HEK293 (cell line): ENCODE measurements around the gene LTBP1.

Source experiments
- CTCF ChIA-PET: fragments of 350-600 bp; formaldehyde crosslinking; extraction: SDS; loops from one replicate; lab custom pipeline; 2021; ENCODE audit warnings: antibody characterized with exemption; lab: Yijun Ruan, JAX
- POLR2A ChIA-PET: fragments of 300-600 bp; formaldehyde crosslinking; extraction: SDS; loops from one replicate; lab custom pipeline; 2020; ENCODE audit warnings: antibody characterized with exemption, inconsistent platforms; lab: Yijun Ruan, JAX
- H3K27ac ChIP-seq: fragments of 200-500 bp; sonication (Bioruptor generic); 2 replicates; pipeline ENCODE4 v1.5.1; 2014; ENCODE audit warnings: low read depth, low read length, control low read depth, inconsistent platforms; ENCODE audit errors: extremely low read depth
- H3K36me3 ChIP-seq, 2 experiments: fragments of 200-500 bp in 1 of 2; sonication (Bioruptor generic) in 1 of 2; 1 replicate in 1 of 2; 2 replicates in 1 of 2; pipeline ENCODE4 v1.5.1; 2014 to 2017; ENCODE audit warnings: inconsistent platforms in 2 of 2, low read length in 2 of 2; ENCODE audit not compliant: control insufficient read depth in 2 of 2, insufficient read depth in 1 of 2
- H3K4me1 ChIP-seq: fragments of 200-500 bp; sonication (Bioruptor generic); 2 replicates; pipeline ENCODE4 v1.5.1; 2014; ENCODE audit warnings: mild to moderate bottlenecking, low read length, inconsistent platforms; ENCODE audit not compliant: control insufficient read depth, insufficient read depth
- H3K4me3 ChIP-seq: 2 replicates; pipeline ENCODE4 v1.5.1; 2011; ENCODE audit warnings: low read depth, mild to moderate bottlenecking, control low read depth, low read length, moderate library complexity
- H3K9me3 ChIP-seq: fragments of 200-500 bp; sonication (Bioruptor generic); 2 replicates; pipeline ENCODE4 v1.5.1; 2014; ENCODE audit warnings: low read depth, low read length, inconsistent platforms; ENCODE audit not compliant: control insufficient read depth, insufficient read depth
- PBX3 ChIP-seq: sonication (generic); formaldehyde crosslinking; IDR thresholded peaks from 2 replicates; pipeline ENCODE4 v1.8.1; 2022; ENCODE audit warnings: mild to moderate bottlenecking, moderate library complexity, missing genetic modification reagents
- RBAK ChIP-seq: fragments of 450-650 bp; formaldehyde crosslinking; IDR thresholded peaks from 2 replicates; pipeline ENCODE4 v1.5.1; 2016; ENCODE audit warnings: missing biosample characterization, missing genetic modification characterization
- REPIN1 ChIP-seq: fragments of 450-650 bp; formaldehyde crosslinking; IDR thresholded peaks from 2 replicates; pipeline ENCODE4 v1.5.1; 2017; ENCODE audit warnings: missing biosample characterization, missing genetic modification characterization, low read depth
- SCRT1 ChIP-seq: fragments of 450-650 bp; formaldehyde crosslinking; IDR thresholded peaks from 2 replicates; pipeline ENCODE4 v1.5.1; 2016; ENCODE audit warnings: missing biosample characterization, missing genetic modification characterization, borderline replicate concordance
- TCF7L2 ChIP-seq: IDR thresholded peaks from 2 replicates; pipeline ENCODE4 v1.6.1; 2011; ENCODE audit warnings: low read depth, mild to moderate bottlenecking, inconsistent platforms, low read length, moderate library complexity, borderline replicate concordance
- ZBTB49 ChIP-seq: fragments of 450-650 bp; formaldehyde crosslinking; IDR thresholded peaks from 2 replicates; pipeline ENCODE4 v1.5.1; 2016; ENCODE audit warnings: missing biosample characterization, missing genetic modification characterization, low read depth
- ZEB2 ChIP-seq: fragments of 450-650 bp; formaldehyde crosslinking; IDR thresholded peaks from 2 replicates; pipeline ENCODE4 v1.5.1; 2016; ENCODE audit warnings: missing biosample characterization, missing genetic modification characterization
- ZNF112 ChIP-seq: fragments of 450-650 bp; formaldehyde crosslinking; IDR thresholded peaks from 2 replicates; pipeline ENCODE4 v1.5.0; 2017; ENCODE audit warnings: missing biosample characterization, missing genetic modification characterization
- ZNF138 ChIP-seq: fragments of 450-650 bp; formaldehyde crosslinking; IDR thresholded peaks from 2 replicates; pipeline ENCODE4 v1.5.1; 2016; ENCODE audit warnings: missing biosample characterization, missing genetic modification characterization, borderline replicate concordance
- ZNF174 ChIP-seq: fragments of 450-650 bp; formaldehyde crosslinking; IDR thresholded peaks from 2 replicates; pipeline ENCODE4 v1.5.0; 2017; ENCODE audit warnings: missing biosample characterization, mild to moderate bottlenecking, missing genetic modification characterization
- ZNF214 ChIP-seq: fragments of 450-650 bp; formaldehyde crosslinking; IDR thresholded peaks from 2 replicates; pipeline ENCODE4 v1.5.1; 2017; ENCODE audit warnings: missing biosample characterization, mild to moderate bottlenecking, missing genetic modification characterization, borderline replicate concordance
- ZNF266 ChIP-seq: fragments of 450-650 bp; formaldehyde crosslinking; IDR thresholded peaks from 2 replicates; pipeline ENCODE4 v1.5.1; 2016; ENCODE audit warnings: missing biosample characterization, missing genetic modification characterization, low read depth
- ZNF280D ChIP-seq: fragments of 450-650 bp; formaldehyde crosslinking; IDR thresholded peaks from 2 replicates; pipeline ENCODE4 v1.5.1; 2016; ENCODE audit warnings: missing biosample characterization, missing genetic modification characterization
- ZNF398 ChIP-seq: fragments of 450-650 bp; formaldehyde crosslinking; IDR thresholded peaks from 2 replicates; pipeline ENCODE4 v1.5.1; 2017; ENCODE audit warnings: missing biosample characterization, missing genetic modification characterization
- ZNF529 ChIP-seq: fragments of 450-650 bp; formaldehyde crosslinking; IDR thresholded peaks from 2 replicates; pipeline ENCODE4 v1.5.1; 2017; ENCODE audit warnings: missing genetic modification characterization, missing biosample characterization; ENCODE audit not compliant: insufficient replicate concordance
- ZNF623 ChIP-seq: fragments of 450-650 bp; formaldehyde crosslinking; IDR thresholded peaks from 2 replicates; pipeline ENCODE4 v1.5.1; 2016; ENCODE audit warnings: missing biosample characterization, missing genetic modification characterization
- ZNF658 ChIP-seq: fragments of 450-650 bp; formaldehyde crosslinking; IDR thresholded peaks from 2 replicates; pipeline ENCODE4; 2016; ENCODE audit warnings: missing biosample characterization, missing genetic modification characterization
- ZNF701 ChIP-seq: fragments of 450-650 bp; formaldehyde crosslinking; IDR thresholded peaks from 2 replicates; pipeline ENCODE4 v1.5.1; 2016; ENCODE audit warnings: missing biosample characterization, missing genetic modification characterization
- ZNF707 ChIP-seq: fragments of 450-650 bp; formaldehyde crosslinking; IDR thresholded peaks from 2 replicates; pipeline ENCODE4 v1.5.1; 2016; ENCODE audit warnings: missing biosample characterization, missing genetic modification characterization
- ZNF776 ChIP-seq: fragments of 450-650 bp; formaldehyde crosslinking; IDR thresholded peaks from 2 replicates; pipeline ENCODE4 v1.5.0; 2017; ENCODE audit warnings: missing biosample characterization, missing genetic modification characterization, borderline replicate concordance
- ZNF791 ChIP-seq: fragments of 450-650 bp; formaldehyde crosslinking; IDR thresholded peaks from 2 replicates; pipeline ENCODE4 v1.5.1; 2016; ENCODE audit warnings: missing biosample characterization, missing genetic modification characterization
- ZNF843 ChIP-seq: fragments of 450-650 bp; formaldehyde crosslinking; IDR thresholded peaks from 2 replicates; pipeline ENCODE4 v1.5.1; 2016; ENCODE audit warnings: missing biosample characterization, missing genetic modification characterization
- ZSCAN30 ChIP-seq: fragments of 450-650 bp; IDR thresholded peaks from 2 replicates; pipeline ENCODE4 v1.5.1; 2018; ENCODE audit warnings: missing biosample characterization, mild to moderate bottlenecking, missing genetic modification characterization, moderate library complexity

LTBP1 gene

GRCh38 chr2:33001823-33002222 lies 55.1 kb downstream of the LTBP1 start:
- Histone ChIP-seq H3K36me3 (no peaks in the 10 kb centered on the region), H3K4me3 (no peak overlapping the region), H3K9me3 (no peaks in the 10 kb centered on the region), H3K4me1 (no peaks in the 10 kb centered on the region), H3K27ac (no peak overlapping the region)
- CTCF ChIA-PET: interaction anchor here (0.6 kb wide), 1 partner anchor 374 kb away, joined by 3 read pairs; no protein-coding TSS in a partner anchor
- TF ChIP-seq ZNF843 (tag by site-specific recombination): no peak
- TF ChIP-seq ZNF658 (tag by site-specific recombination): no peak
- TF ChIP-seq ZNF707: no peak
- no peak for TF ChIP-seq RBAK
- TF ChIP-seq ZNF529: no peak
- no peak for TF ChIP-seq PBX3 (CRISPR knock-in tag)
- no peak for TF ChIP-seq ZNF791 (tag by site-specific recombination)
- TF ChIP-seq ZNF623 (tag by site-specific recombination): no peak
- TF ChIP-seq ZNF280D (tag by site-specific recombination): no peak
- no peak for TF ChIP-seq ZNF214 (tag by site-specific recombination)
- no peak for TF ChIP-seq ZEB2 (tag by site-specific recombination)
- TF ChIP-seq ZNF112 (tag by site-specific recombination): no peak
- TF ChIP-seq ZNF398 (tag by site-specific recombination): no peak
- TF ChIP-seq ZNF138 (tag by site-specific recombination): no peak
- no peak for TF ChIP-seq SCRT1 (tag by site-specific recombination)
- no peak for TF ChIP-seq REPIN1 (tag by site-specific recombination)
- no peak for TF ChIP-seq ZSCAN30 (tag by site-specific recombination)
- POLR2A ChIA-PET: no interaction called here

GRCh38 chr2:33002863-33003262 lies 56.1 kb downstream of the LTBP1 start:
- Histone ChIP-seq H3K4me1 (no peaks in the 10 kb centered on the region), H3K27ac (no peak overlapping the region), H3K36me3 (no peaks in the 10 kb centered on the region), H3K4me3 (no peak overlapping the region), H3K9me3 (no peaks in the 10 kb centered on the region)
- ChIA-PET POLR2A (no interaction called here), CTCF (no interaction called here)
- TF ChIP-seq ZNF776 (tag by site-specific recombination) (no peak), ZBTB49 (tag by site-specific recombination) (no peak), TCF7L2 (no peak), ZNF701 (tag by site-specific recombination) (no peak), ZNF266 (tag by site-specific recombination) (no peak), ZNF214 (tag by site-specific recombination) (no peak), ZNF174 (tag by site-specific recombination) (no peak)
